ENCODE data around the gene IMMP1L.

- TF ChIP-seq RNF2 (IDR thresholded peaks at IDR 0.05; ENCODE audit: borderline replicate concordance, low read depth) (no peak), CTCF (IDR thresholded peaks at IDR 0.05) (no peak), CHD4 (IDR thresholded peaks at IDR 0.05; ENCODE audit: borderline replicate concordance) (no peak), ESRRA (IDR thresholded peaks at IDR 0.05; ENCODE audit: borderline replicate concordance, low read length) (no peak), POLR2A (IDR thresholded peaks at IDR 0.05; ENCODE audit: low read length) (no peak), MAX (IDR thresholded peaks at IDR 0.05) (no peak), RFX5 (IDR thresholded peaks at IDR 0.05) (no peak), POLR2AphosphoS2 (conservative IDR thresholded peaks at IDR 0.05; ENCODE audit: low read length) (no peak), KDM1A (IDR thresholded peaks at IDR 0.05; ENCODE audit: low read depth) (no peak)
- TF ChIP-seq, protein P1, sequence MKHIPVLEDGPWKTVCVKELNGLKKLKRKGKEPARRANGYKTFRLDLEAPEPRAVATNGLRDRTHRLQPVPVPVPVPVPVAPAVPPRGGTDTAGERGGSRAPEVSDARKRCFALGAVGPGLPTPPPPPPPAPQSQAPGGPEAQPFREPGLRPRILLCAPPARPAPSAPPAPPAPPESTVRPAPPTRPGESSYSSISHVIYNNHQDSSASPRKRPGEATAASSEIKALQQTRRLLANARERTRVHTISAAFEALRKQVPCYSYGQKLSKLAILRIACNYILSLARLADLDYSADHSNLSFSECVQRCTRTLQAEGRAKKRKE (CRISPR knock-in tag; IDR thresholded peaks at IDR 0.05; ENCODE audit: low read depth), result no peak
Observed at GRCh38 chr11:31499576-31500178, 9.7 kb downstream of the IMMP1L start.

Measured in A549 (cell line).